ENCODE results near the gene SLC35F1.

DNA sequence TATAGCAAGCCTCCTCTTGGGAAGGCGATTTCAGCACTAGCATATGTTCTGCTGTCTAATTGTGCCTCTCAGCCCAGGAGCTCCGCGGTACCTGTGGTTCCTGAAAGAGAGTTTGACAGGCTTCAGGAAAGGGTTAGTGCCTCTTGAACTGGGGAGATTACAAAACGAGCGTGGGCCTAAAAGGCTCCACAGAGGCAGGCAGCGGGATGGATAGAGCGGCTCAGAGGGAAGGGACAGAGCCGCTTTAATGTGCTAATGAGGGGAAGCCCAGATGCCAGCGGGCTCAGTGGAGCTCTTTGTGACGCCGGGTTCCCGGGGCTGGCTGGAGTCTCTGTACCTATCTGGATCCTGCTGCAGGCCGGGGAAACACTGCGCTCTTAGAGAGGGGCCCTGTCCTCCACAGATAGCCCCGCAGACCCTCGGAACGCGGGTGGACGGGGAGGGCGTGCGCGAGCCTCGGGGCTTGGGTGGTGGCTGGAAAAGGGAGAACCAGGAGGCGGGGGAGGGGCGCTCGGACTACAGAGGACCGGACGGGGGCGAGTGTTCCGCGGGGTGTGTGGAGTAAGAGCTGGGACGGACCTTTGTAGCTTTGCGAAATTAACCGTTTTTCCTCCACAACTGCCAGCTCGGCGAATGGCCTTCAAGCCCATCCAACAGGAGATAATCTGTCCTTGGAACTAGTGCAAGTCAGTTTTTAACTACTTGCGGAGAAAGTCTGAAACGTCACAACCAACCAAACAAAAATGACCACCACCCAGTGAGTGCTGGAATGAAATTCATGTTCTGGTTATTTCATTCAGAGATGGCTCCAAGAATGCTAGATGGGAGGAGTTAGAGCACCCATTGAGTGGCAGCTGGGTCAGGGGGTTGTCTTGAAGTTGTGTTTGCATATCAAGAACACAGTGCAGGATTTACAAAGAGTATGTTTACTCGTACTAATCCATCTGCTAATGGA is 13.0 kb downstream of the SLC35F1 start:
- TF ChIP-seq, protein P1, sequence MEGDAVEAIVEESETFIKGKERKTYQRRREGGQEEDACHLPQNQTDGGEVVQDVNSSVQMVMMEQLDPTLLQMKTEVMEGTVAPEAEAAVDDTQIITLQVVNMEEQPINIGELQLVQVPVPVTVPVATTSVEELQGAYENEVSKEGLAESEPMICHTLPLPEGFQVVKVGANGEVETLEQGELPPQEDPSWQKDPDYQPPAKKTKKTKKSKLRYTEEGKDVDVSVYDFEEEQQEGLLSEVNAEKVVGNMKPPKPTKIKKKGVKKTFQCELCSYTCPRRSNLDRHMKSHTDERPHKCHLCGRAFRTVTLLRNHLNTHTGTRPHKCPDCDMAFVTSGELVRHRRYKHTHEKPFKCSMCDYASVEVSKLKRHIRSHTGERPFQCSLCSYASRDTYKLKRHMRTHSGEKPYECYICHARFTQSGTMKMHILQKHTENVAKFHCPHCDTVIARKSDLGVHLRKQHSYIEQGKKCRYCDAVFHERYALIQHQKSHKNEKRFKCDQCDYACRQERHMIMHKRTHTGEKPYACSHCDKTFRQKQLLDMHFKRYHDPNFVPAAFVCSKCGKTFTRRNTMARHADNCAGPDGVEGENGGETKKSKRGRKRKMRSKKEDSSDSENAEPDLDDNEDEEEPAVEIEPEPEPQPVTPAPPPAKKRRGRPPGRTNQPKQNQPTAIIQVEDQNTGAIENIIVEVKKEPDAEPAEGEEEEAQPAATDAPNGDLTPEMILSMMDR (IDR thresholded peaks at IDR 0.05), result no peak
- no peak for TF ChIP-seq POLR2A (IDR thresholded peaks at IDR 0.05)

Measured in prostate gland (tissue), 2 donors.